SK-N-SH (cell line): Measurements from ENCODE around the gene PUM1. TPM values are rescaled to one million over a fixed set of nuclear protein-coding genes. Genes with fewer than 3 reads are reported as not detected.

Experiments used
- CTCF ChIA-PET: fragments of 300-600, 350-600 bp; formaldehyde crosslinking; extraction: SDS; loops from one replicate; lab custom pipeline; 2021; lab: Yijun Ruan, JAX
- POLR2A ChIA-PET: fragments of 350-600 bp; sonication (Branson Sonifier 250); formaldehyde crosslinking; extraction: SDS; loops from one replicate; lab custom pipeline; 2020; ENCODE audit warnings: antibody characterized with exemption, inconsistent platforms; lab: Yijun Ruan, JAX
- DNase-seq: peaks from one replicate; pipeline ENCODE4 v3.0.0; 2012
- H2AFZ ChIP-seq: fragments of 200-600 bp; sonication (generic); 2 replicates; pipeline ENCODE4 v1.8.1; 2016; ENCODE audit warnings: antibody characterized with exemption, mild to moderate bottlenecking, low read depth
- H3F3A ChIP-seq: fragments of 200-600 bp; sonication (generic); replicated peaks from 2 replicates; pipeline ENCODE3; 2016; ENCODE audit warnings: antibody characterized with exemption, mild to moderate bottlenecking; ENCODE audit not compliant: insufficient read depth
- H3K27ac ChIP-seq, 2 experiments: fragments of 200-500 bp in 1 of 2; fragments of 200-600 bp in 1 of 2; sonication (Bioruptor generic) in 1 of 2; sonication (generic), shearing (Covaris generic) in 1 of 2; 2 replicates each; pipeline versions ENCODE4 v1.5.1 to v1.6.1; 2014 to 2016; ENCODE audit warnings: low read depth in 2 of 2, inconsistent platforms in 1 of 2, low read length in 1 of 2, mild to moderate bottlenecking in 1 of 2, mixed read lengths in 1 of 2
- H3K27me3 ChIP-seq: fragments of 200-600 bp; sonication (generic), shearing (Covaris generic); 2 replicates; pipeline ENCODE4 v1.6.1; 2016; ENCODE audit warnings: mixed run types; ENCODE audit not compliant: insufficient read depth
- H3K36me3 ChIP-seq, 2 experiments: fragments of 200-500 bp in 1 of 2; fragments of 200-600 bp in 1 of 2; sonication (Bioruptor generic) in 1 of 2; sonication (generic) in 1 of 2; replicated peaks in 1 of 2; 2 replicates each; pipeline versions ENCODE3 to v1.5.1; 2014 to 2016; ENCODE audit warnings: low read length in 1 of 2, mild to moderate bottlenecking in 1 of 2; ENCODE audit not compliant: insufficient read depth in 2 of 2, control insufficient read depth in 1 of 2
- H3K4me1 ChIP-seq, 2 experiments: fragments of 200-500 bp in 1 of 2; fragments of 200-600 bp in 1 of 2; sonication (Bioruptor generic) in 1 of 2; sonication (generic), shearing (Covaris generic) in 1 of 2; 2 replicates each; pipeline versions ENCODE4 v1.5.1 to v1.6.1; 2014 to 2016; ENCODE audit warnings: low read depth in 1 of 2, low read length in 1 of 2, mixed run types in 1 of 2; ENCODE audit not compliant: insufficient read depth in 2 of 2, control insufficient read depth in 1 of 2
- H3K4me2 ChIP-seq: fragments of 200-600 bp; sonication (generic), shearing (Covaris generic); 2 replicates; pipeline ENCODE4 v1.6.1; 2017; ENCODE audit warnings: mixed run types
- H3K4me3 ChIP-seq, 2 experiments: fragments of 200-500 bp in 1 of 2; fragments of 200-600 bp in 1 of 2; sonication (Bioruptor generic) in 1 of 2; sonication (generic), shearing (Covaris generic) in 1 of 2; 2 replicates each; pipeline versions ENCODE4 v1.5.1 to v1.8.1; 2014 to 2016; ENCODE audit warnings: low read depth in 2 of 2, inconsistent platforms in 1 of 2, low read length in 1 of 2, mild to moderate bottlenecking in 1 of 2, mixed read lengths in 1 of 2, moderate library complexity in 1 of 2
- H3K79me2 ChIP-seq: fragments of 200-600 bp; sonication (generic); 2 replicates; pipeline ENCODE4 v1.8.1; 2017; ENCODE audit warnings: mild to moderate bottlenecking; ENCODE audit not compliant: insufficient read depth
- H3K9ac ChIP-seq: fragments of 200-600 bp; sonication (generic); 2 replicates; pipeline ENCODE4 v1.6.1; 2017; ENCODE audit warnings: mixed run types
- H3K9me2 ChIP-seq: fragments of 200-600 bp; sonication (generic); 2 replicates; pipeline ENCODE4 v1.6.1; 2017; ENCODE audit warnings: mixed run types
- H3K9me3 ChIP-seq: fragments of 200-600 bp; sonication (generic); 2 replicates; pipeline ENCODE4 v1.6.1; 2017; ENCODE audit warnings: mixed run types, mild to moderate bottlenecking, moderate library complexity
- H4K20me1 ChIP-seq: fragments of 200-600 bp; sonication (generic); 2 replicates; pipeline ENCODE4 v1.6.1; 2017; ENCODE audit warnings: mild to moderate bottlenecking, mixed run types; ENCODE audit not compliant: insufficient read depth
- EP300 ChIP-seq, 2 experiments: IDR thresholded peaks; 2 replicates each; pipeline versions ENCODE4 v1.4.0 to v1.6.1; 2012; ENCODE audit warnings: borderline replicate concordance in 1 of 2, low read depth in 1 of 2, low read length in 1 of 2
- EZH2phosphoT487 ChIP-seq: fragments of 200-600 bp; sonication (generic); IDR thresholded peaks from 2 replicates; pipeline ENCODE4 v1.6.1; 2017; ENCODE audit warnings: low read depth, mixed run types, mild to moderate bottlenecking, antibody characterized with exemption, moderate library complexity, borderline replicate concordance
- FOSL2 ChIP-seq: IDR thresholded peaks from 2 replicates; pipeline ENCODE4 v1.4.0; 2012; ENCODE audit warnings: low read depth, mild to moderate bottlenecking, moderate library complexity, borderline replicate concordance
- GATA2 ChIP-seq: sonication (generic); formaldehyde crosslinking; IDR thresholded peaks from 2 replicates; pipeline ENCODE4 v1.5.0; 2020; ENCODE audit warnings: mild to moderate bottlenecking, missing genetic modification reagents
- MXI1 ChIP-seq: IDR thresholded peaks from 2 replicates; pipeline ENCODE4 v1.6.1; 2012; ENCODE audit warnings: mild to moderate bottlenecking, low read depth, low read length, improper control_type of control experiment
- NFIC ChIP-seq: IDR thresholded peaks from 2 replicates; pipeline ENCODE4 v1.4.0; 2012; ENCODE audit warnings: borderline replicate concordance
- POLR2AphosphoS5 ChIP-seq: IDR thresholded peaks from 2 replicates; pipeline ENCODE4 v1.6.1; 2012; ENCODE audit warnings: low read depth, low read length
- RCOR1 ChIP-seq: fragments of 150-350 bp; IDR thresholded peaks from 2 replicates; pipeline ENCODE4 v1.6.1; 2017; ENCODE audit warnings: antibody characterized with exemption, low read length
- RFX5 ChIP-seq: IDR thresholded peaks from 2 replicates; pipeline ENCODE4 v1.6.1; 2012; ENCODE audit warnings: mild to moderate bottlenecking, improper control_type of control experiment, low read length
- RXRA ChIP-seq: IDR thresholded peaks from 2 replicates; pipeline ENCODE4 v1.4.0; 2012; ENCODE audit warnings: low read depth, mild to moderate bottlenecking, borderline replicate concordance
- SIN3A ChIP-seq: IDR thresholded peaks from 2 replicates; pipeline ENCODE4 v1.6.1; 2012; ENCODE audit warnings: low read depth, mild to moderate bottlenecking, low read length, moderate library complexity, borderline replicate concordance
- TCF12 ChIP-seq: IDR thresholded peaks from 2 replicates; pipeline ENCODE4 v1.4.0; 2012
- TEAD4 ChIP-seq: IDR thresholded peaks from 2 replicates; pipeline ENCODE4 v1.4.0; 2012; ENCODE audit warnings: mild to moderate bottlenecking, borderline replicate concordance; ENCODE audit not compliant: insufficient read depth
- WGBS: methylation state at CpG from one replicate; pipeline ENCODE4 v1.1.6; 2017; ENCODE audit warnings: low lambda C conversion rate; 5-methylcytosine and 5-hydroxymethylcytosine counted together
- polyA plus RNA-seq, 3 experiments: library from polyadenylated mRNA; depleted of rRNA; stranded (reverse); fragments of >200 nt; gene quantifications; 2 replicates each; pipeline ENCODE4 v1.2.3, GENCODE V29; 2012
- TF ChIP-seq, protein P1 (sequence below): fragments of 150-350 bp; IDR thresholded peaks from 2 replicates; pipeline ENCODE4 v1.6.1; 2017; ENCODE audit warnings: antibody characterized with exemption, low read length, low read depth, borderline replicate concordance
- TF ChIP-seq, protein P2 (sequence below): fragments of 200-600 bp; sonication (generic); IDR thresholded peaks from 2 replicates; pipeline ENCODE4 v1.6.1; 2017; ENCODE audit warnings: antibody characterized with exemption, mild to moderate bottlenecking, moderate library complexity
- TF ChIP-seq, protein P3 (sequence below): IDR thresholded peaks from 2 replicates; pipeline ENCODE4 v1.6.1; 2012; ENCODE audit warnings: mild to moderate bottlenecking, low read depth, low read length, moderate library complexity
- TF ChIP-seq, protein P4 (sequence below): IDR thresholded peaks from 2 replicates; pipeline ENCODE4 v1.4.0; 2012; ENCODE audit warnings: low read depth, borderline replicate concordance
- TF ChIP-seq, protein P5 (sequence below): IDR thresholded peaks from 2 replicates; pipeline ENCODE4; 2012

The PUM1 gene
- polyA plus RNA-seq, 1 of the 3 experiments (the other 2 are of a cell fraction), result 66.7 TPM

DNA sequence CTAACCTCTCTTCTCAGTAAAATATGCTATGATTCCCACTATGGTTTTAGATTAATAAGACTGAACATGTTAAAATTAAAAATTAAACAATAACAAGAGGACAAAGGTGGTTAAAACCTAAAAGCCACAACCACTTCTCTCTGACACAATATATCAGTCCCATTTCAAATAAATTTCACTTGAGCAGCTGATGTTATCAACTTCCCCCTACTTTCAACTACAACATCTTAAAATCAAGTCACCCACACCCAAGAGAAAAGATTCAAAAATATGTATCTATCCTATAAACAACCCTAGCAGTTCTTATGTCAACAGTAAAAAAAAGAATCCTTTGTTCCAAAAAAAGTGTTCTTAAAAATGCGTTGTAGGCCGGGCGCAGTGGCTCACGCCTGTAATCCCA is 7.5 kb downstream of the PUM1 start:
- no peaks in the 10 kb centered on the region for H3K27me3 ChIP-seq
- no peak overlapping the region for H3K27ac ChIP-seq
- peaks cover 27% of the 10 kb centered on the region for H3F3A ChIP-seq
- no peak overlapping the region for H2AFZ ChIP-seq
- peaks cover 23 to 49% of the 10 kb centered on the region in 2 experiments for H3K36me3 ChIP-seq
- 100% methylated on average over 4 of the region's 4 CpGs for WGBS
- CTCF ChIA-PET, result no interaction called here
- H3K4me1 ChIP-seq, result peaks cover 0 to 7% of the 10 kb centered on the region in 2 experiments; a peak in 2 of 4 replicates
- no peak overlapping the region for H3K4me3 ChIP-seq
- no peaks in the 10 kb centered on the region for H3K9me2 ChIP-seq
- TF ChIP-seq, protein P1, sequence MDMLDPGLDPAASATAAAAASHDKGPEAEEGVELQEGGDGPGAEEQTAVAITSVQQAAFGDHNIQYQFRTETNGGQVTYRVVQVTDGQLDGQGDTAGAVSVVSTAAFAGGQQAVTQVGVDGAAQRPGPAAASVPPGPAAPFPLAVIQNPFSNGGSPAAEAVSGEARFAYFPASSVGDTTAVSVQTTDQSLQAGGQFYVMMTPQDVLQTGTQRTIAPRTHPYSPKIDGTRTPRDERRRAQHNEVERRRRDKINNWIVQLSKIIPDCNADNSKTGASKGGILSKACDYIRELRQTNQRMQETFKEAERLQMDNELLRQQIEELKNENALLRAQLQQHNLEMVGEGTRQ, result no peak
- TF ChIP-seq TCF12 (no peak), NFIC (no peak), RXRA (no peak)
- no peak overlapping the region for H3K9ac ChIP-seq
- POLR2A ChIA-PET, result no interaction called here
- no peak for DNase-seq
- H3K4me2 ChIP-seq, result no peak overlapping the region
- H3K9me3 ChIP-seq, result no peaks in the 10 kb centered on the region
- peaks cover 100% of the 10 kb centered on the region for H3K79me2 ChIP-seq
- peaks cover 100% of the 10 kb centered on the region for H4K20me1 ChIP-seq

DNA sequence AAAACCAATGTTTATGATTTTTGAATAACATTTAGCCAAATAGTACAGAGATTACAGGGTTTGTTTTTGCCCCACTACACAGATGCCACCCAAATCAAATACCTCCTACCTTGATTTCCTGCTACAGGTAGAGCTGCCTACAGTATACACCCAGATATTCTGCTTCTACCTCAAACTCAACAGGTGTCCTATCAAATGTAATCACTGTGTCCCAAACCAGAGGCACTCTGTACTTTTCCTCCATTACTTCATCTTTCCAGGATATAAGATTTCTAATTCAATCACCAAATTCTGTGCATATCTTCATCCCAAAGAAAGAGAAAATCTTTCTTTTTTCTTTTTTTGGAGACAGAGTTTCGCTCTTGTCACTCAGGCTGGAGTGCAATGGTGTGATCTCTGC is 9.6 kb downstream of the PUM1 start:
- 93% methylated on average over 1 of the region's 1 CpG for WGBS
- ChIA-PET POLR2A (no interaction called here), CTCF (no interaction called here)
- peaks cover 27% of the 10 kb centered on the region for H3F3A ChIP-seq
- no peak overlapping the region for H3K9ac ChIP-seq
- no peak overlapping the region for H3K4me3 ChIP-seq
- H3K79me2 ChIP-seq, result peaks cover 100% of the 10 kb centered on the region
- DNase-seq, result no peak
- no peaks in the 10 kb centered on the region; a peak in 1 of 4 replicates for H3K4me1 ChIP-seq
- H4K20me1 ChIP-seq, result peaks cover 99% of the 10 kb centered on the region
- H3K9me3 ChIP-seq, result no peaks in the 10 kb centered on the region
- H3K27me3 ChIP-seq, result no peaks in the 10 kb centered on the region
- H3K27ac ChIP-seq, result peak overlapping the region in 1 of 2 experiments; percentile 63; a peak in 1 of 4 replicates
- no peak overlapping the region for H3K4me2 ChIP-seq
- H2AFZ ChIP-seq, result no peak overlapping the region
- H3K9me2 ChIP-seq, result no peaks in the 10 kb centered on the region
- TF ChIP-seq EP300 (IDR thresholded peaks at IDR 0.05; ENCODE audit: borderline replicate concordance in 1 of 2, low read depth in 1 of 2, low read length in 1 of 2) (no peak), SIN3A (no peak), POLR2AphosphoS5 (no peak), NFIC (no peak), EZH2phosphoT487 (no peak), TEAD4 (no peak), FOSL2 (no peak), GATA2 (no peak), MXI1 (no peak), RFX5 (no peak), RCOR1 (no peak)
- TF ChIP-seq, protein P2, sequence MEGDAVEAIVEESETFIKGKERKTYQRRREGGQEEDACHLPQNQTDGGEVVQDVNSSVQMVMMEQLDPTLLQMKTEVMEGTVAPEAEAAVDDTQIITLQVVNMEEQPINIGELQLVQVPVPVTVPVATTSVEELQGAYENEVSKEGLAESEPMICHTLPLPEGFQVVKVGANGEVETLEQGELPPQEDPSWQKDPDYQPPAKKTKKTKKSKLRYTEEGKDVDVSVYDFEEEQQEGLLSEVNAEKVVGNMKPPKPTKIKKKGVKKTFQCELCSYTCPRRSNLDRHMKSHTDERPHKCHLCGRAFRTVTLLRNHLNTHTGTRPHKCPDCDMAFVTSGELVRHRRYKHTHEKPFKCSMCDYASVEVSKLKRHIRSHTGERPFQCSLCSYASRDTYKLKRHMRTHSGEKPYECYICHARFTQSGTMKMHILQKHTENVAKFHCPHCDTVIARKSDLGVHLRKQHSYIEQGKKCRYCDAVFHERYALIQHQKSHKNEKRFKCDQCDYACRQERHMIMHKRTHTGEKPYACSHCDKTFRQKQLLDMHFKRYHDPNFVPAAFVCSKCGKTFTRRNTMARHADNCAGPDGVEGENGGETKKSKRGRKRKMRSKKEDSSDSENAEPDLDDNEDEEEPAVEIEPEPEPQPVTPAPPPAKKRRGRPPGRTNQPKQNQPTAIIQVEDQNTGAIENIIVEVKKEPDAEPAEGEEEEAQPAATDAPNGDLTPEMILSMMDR, result no peak
- TF ChIP-seq, protein P3, sequence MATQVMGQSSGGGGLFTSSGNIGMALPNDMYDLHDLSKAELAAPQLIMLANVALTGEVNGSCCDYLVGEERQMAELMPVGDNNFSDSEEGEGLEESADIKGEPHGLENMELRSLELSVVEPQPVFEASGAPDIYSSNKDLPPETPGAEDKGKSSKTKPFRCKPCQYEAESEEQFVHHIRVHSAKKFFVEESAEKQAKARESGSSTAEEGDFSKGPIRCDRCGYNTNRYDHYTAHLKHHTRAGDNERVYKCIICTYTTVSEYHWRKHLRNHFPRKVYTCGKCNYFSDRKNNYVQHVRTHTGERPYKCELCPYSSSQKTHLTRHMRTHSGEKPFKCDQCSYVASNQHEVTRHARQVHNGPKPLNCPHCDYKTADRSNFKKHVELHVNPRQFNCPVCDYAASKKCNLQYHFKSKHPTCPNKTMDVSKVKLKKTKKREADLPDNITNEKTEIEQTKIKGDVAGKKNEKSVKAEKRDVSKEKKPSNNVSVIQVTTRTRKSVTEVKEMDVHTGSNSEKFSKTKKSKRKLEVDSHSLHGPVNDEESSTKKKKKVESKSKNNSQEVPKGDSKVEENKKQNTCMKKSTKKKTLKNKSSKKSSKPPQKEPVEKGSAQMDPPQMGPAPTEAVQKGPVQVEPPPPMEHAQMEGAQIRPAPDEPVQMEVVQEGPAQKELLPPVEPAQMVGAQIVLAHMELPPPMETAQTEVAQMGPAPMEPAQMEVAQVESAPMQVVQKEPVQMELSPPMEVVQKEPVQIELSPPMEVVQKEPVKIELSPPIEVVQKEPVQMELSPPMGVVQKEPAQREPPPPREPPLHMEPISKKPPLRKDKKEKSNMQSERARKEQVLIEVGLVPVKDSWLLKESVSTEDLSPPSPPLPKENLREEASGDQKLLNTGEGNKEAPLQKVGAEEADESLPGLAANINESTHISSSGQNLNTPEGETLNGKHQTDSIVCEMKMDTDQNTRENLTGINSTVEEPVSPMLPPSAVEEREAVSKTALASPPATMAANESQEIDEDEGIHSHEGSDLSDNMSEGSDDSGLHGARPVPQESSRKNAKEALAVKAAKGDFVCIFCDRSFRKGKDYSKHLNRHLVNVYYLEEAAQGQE, result no peak
- TF ChIP-seq, protein P4, sequence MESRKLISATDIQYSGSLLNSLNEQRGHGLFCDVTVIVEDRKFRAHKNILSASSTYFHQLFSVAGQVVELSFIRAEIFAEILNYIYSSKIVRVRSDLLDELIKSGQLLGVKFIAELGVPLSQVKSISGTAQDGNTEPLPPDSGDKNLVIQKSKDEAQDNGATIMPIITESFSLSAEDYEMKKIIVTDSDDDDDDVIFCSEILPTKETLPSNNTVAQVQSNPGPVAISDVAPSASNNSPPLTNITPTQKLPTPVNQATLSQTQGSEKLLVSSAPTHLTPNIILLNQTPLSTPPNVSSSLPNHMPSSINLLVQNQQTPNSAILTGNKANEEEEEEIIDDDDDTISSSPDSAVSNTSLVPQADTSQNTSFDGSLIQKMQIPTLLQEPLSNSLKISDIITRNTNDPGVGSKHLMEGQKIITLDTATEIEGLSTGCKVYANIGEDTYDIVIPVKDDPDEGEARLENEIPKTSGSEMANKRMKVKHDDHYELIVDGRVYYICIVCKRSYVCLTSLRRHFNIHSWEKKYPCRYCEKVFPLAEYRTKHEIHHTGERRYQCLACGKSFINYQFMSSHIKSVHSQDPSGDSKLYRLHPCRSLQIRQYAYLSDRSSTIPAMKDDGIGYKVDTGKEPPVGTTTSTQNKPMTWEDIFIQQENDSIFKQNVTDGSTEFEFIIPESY, result no peak
- TF ChIP-seq, protein P5, sequence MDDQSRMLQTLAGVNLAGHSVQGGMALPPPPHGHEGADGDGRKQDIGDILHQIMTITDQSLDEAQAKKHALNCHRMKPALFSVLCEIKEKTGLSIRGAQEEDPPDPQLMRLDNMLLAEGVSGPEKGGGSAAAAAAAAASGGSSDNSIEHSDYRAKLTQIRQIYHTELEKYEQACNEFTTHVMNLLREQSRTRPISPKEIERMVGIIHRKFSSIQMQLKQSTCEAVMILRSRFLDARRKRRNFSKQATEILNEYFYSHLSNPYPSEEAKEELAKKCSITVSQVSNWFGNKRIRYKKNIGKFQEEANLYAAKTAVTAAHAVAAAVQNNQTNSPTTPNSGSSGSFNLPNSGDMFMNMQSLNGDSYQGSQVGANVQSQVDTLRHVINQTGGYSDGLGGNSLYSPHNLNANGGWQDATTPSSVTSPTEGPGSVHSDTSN, result no peak
- H3K36me3 ChIP-seq, result peaks cover 23 to 54% of the 10 kb centered on the region in 2 experiments
